Endothelial cell of hepatic sinusoid (primary cell): ENCODE data around the gene TRANK1.
"Not testable (repeated sequence)": the region's sequence is repeated elsewhere in the genome, so short reads cannot be mapped to it uniquely, and the experiment has no call there.

Source experiments
- in situ Hi-C: cut with HindIII; loops from 2 replicates; pipeline ENCODE4 v1.10.0; 2017; ENCODE audit warnings: low sequenced_read_pairs

The TRANK1 gene

DNA sequence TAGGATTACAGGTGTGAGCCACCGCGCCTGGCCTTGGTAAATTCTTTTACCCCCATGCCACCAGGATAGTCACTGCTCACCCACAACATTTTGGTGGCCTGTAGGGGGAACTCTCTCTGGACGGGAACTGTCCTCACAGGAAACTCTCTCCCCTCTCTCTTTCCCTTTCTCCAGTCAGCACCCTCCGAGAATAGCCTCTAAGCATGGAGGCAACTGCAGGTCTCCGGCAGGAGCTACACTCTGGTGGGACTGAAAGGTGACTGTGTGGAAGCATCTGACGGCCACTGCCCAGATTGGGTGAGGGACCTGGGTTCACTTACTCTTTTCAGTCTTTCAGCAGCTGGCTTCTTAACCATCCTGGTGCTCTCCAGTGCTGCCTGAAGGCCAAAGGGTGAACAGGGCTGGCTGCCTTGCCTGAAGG is 21.3 kb downstream of the TRANK1 start:
- in situ Hi-C loops: no loop called here

- in situ Hi-C loops: no loop called here
These were observed 23.8 kb downstream of the TRANK1 start for GRCh38 chr3:36920884-36921567.

GRCh38 chr3:36919439-36920160 is 25.3 kb downstream of the TRANK1 start:
- in situ Hi-C loops: no loop called here

DNA sequence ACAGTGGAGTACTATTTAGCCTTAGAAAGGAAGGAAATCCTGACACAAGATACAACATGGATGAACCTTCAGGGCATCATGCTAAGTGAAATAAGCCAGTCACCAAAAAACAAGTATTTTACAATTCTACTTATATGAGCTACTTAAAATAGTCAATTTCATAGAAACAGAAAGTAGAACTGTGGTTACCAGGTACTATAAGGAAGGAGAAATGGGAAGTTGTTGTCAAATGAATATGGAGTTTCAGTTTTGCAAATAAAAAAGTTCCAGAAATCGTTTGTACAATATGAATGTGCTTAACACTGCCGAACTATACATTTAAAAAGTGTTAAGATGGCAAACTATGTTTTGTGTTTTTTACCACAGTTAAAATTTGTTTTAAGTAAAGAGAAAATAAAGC is 26.8 kb downstream of the TRANK1 start:
- in situ Hi-C loops: no loop called here

GRCh38 chr3:36911990-36912804 is 32.7 kb downstream of the TRANK1 start:
- in situ Hi-C loops: no loop called here

DNA sequence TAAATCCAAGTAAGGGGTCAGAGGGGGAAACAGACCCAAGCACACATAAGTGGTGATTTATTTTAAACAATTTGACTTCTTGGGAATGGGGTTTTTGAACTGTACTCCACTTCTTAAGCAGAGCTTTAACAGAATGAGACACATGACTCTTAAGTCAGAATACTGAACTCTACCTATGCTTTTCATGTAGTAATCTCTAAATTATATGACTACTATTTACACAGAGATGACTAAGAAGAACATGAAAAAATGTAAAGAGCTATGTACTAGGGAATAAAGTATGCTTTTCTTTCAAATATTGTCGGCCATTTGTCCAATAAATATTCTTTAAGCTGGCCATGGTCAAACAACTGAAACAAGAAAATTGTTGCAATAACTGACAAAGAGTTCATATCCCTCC is 35.2 kb downstream of the TRANK1 start:
- in situ Hi-C loops: loop anchor here (5.0 kb wide), 1 partner anchor 58 kb away; no protein-coding TSS in a partner anchor

DNA sequence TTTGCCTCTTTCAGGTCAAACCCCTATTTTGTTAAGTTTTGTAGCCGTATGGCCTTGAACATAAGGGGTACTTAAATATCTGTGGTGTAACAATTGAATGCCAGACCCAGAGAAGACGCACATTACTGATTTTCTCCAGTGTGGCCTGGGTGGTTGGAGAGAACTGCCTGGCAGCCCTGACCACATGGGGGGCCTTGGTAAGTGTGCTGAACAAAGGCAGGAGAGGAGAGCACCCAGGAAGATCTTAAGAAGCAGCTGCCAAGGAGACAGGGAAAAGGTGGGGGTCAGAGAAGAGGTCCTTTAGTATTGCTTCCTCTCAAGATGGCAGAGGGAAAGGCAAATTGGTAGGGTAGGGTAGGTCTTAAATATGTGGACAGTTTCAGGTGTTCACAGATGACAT is 35.7 kb downstream of the TRANK1 start:
- in situ Hi-C loops: loop anchor here (5.0 kb wide), 1 partner anchor 58 kb away; no protein-coding TSS in a partner anchor

DNA sequence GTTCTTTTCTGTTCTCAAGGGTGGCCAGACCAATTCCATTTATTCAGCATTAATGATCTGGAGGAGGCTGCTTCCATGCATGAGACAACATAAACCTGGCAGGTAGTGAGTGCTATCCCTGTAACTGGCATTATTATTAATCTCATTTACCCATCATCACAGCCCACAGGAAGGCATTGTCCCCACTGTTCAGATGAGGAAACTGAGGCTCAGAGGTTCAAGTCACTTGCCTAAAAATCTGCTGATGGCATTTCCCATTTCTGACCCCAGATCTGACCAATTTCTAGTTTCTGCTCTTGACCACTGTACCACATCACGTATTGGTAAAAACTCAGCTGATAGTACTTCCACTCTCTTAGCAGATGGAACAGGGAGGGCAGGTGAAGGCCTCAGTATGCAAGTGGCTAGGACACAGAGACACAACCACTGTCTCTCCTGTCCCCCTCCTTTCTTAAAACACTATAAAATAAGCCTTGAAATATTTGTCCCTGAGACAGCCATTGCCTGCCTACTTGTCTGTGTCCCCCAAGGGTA is 36.1 kb downstream of the TRANK1 start:
- in situ Hi-C loops: loop anchor here (5.0 kb wide), 1 partner anchor 59 kb away; no protein-coding TSS in a partner anchor

DNA sequence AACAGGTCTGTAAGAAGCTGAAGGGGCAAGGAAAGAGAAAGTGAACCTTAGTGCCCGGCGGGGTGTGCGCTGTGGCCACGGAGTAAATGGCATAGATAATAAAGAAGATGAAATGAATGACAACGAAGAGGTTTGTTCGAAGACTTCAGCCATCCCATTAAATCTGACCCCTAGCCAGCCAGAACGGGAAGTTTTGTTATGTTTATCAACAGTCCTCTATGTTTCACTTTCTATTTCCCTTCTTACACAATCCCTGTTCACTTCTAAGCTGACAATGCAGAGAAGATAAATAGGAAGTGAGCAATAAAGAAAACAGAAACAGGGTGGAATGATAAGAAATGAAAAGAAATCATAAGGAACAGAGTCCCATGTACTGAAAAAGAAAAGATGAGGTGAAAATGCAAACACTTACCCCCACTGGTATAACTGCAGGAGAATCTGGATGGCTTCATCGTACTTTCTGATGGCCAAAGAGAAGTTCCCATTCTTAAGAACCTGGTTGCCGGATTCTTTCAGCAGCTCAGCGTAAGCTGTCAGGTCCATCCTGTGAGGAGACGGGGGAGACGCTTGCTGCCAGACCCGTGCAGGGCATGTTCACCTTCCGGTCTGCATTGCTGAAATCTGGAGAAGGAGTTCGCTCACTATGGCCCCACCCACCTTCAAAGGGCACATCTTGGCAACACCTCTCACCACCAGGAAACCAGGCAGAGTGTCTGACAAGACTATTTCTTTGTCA is 36.8 kb downstream of the TRANK1 start:
- in situ Hi-C loops: loop anchor here (5.0 kb wide), 1 partner anchor 59 kb away; no protein-coding TSS in a partner anchor

- in situ Hi-C loops: loop anchor here (5.0 kb wide), 1 partner anchor 61 kb away; no protein-coding TSS in a partner anchor
These were observed 38.2 kb downstream of the TRANK1 start for GRCh38 chr3:36906504-36907149.

GRCh38 chr3:36905545-36905944 is 39.3 kb downstream of the TRANK1 start:
- in situ Hi-C loops: loop anchor here (5.0 kb wide), 1 partner anchor 62 kb away; no protein-coding TSS in a partner anchor

DNA sequence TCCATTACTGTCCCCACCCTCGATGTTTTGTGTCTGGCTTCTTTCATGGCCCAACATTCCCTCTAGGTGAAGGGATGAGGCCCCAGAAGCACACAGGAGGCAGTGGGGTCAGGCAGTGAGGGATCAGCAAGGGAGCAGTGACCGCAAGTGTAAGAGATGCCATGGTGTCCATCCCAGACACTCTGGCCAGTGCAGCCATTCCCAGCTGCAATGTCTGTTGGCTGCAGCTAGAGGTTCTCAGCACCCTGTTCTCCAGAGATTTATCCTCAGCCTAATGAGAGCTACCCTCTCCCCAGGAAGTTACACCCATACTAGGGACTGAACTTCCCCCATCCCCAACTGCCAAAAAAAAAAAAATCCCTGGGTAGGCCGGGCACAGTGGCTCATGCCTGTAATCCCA is 40.2 kb downstream of the TRANK1 start:
- in situ Hi-C loops: loop anchor here (5.0 kb wide), 1 partner anchor 63 kb away; no protein-coding TSS in a partner anchor

DNA sequence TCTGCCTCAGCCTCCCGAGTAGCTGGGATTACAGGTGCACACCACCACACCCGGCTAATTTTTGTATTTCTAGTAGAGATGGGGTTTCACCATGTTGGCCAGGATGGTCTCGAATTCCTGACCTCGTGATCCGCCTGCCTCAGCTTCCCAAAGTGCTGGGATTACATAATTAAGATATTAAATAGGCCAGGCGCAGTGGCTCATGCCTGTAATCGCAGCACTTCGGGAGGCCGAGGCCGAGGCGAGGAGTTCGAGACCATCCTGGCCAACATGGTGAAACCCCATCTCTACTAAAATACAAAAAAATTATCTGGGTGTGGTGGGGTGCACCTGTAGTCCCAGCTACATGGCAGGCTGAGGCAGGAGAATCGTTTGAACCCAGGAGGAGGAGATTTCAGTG is 40.8 kb downstream of the TRANK1 start:
- in situ Hi-C loops: not testable (repeated sequence)

DNA sequence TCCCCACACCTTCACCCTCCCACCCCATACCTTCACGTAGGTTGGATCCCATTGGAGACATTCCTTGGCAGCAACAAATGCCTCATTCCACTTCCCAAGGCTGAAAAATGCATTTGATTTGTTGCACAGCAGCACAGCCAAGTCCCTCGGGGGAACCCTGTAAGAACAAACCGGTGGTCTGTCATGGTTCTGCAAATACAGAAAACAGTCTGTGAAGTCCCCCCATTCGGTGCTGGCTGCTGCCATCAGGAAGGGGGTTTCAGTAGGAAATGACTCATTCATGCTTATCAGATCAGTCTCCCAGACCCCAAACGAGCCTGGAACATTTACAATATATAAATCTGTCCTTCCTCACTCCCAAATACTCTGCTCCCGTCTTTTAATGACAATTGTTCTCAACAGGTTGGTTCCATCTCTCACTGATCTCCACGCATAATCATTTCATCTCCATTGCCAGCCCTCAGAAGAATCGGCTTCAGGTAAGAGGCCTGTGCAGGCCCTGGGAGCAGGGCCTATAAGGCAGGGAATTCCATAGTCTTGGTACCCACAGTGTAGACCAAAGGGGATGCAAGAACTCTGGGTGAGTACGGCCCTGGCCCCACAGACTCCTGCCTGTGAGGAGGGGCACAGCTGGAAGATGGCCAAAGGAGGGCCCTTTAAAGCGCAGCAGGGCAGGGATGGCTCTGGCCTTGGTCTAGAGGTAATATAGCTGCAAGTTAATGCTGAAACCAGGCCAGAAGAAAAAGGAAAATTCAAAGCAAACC is 41.6 kb downstream of the TRANK1 start:
- in situ Hi-C loops: no loop called here

DNA sequence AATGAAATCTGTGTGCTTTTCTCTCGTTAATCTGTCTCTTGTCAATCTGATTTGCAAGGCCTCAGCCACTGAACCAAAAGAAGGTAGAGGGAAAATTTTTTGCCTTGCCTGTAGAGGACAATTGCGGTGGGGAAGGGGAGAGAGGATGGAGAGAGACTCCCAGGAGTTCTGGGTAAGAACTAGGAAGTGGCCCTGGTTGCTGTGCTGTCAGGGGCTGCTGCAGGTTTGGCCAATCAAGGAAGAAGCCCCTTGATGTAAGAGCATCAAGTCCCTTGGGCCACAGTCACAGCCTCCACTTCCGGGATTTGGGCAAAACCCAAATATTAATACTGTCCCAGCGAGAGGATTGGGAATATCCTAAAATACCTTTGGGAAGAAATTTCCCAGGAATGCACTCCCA is 43.3 kb downstream of the TRANK1 start:
- in situ Hi-C loops: no loop called here

DNA sequence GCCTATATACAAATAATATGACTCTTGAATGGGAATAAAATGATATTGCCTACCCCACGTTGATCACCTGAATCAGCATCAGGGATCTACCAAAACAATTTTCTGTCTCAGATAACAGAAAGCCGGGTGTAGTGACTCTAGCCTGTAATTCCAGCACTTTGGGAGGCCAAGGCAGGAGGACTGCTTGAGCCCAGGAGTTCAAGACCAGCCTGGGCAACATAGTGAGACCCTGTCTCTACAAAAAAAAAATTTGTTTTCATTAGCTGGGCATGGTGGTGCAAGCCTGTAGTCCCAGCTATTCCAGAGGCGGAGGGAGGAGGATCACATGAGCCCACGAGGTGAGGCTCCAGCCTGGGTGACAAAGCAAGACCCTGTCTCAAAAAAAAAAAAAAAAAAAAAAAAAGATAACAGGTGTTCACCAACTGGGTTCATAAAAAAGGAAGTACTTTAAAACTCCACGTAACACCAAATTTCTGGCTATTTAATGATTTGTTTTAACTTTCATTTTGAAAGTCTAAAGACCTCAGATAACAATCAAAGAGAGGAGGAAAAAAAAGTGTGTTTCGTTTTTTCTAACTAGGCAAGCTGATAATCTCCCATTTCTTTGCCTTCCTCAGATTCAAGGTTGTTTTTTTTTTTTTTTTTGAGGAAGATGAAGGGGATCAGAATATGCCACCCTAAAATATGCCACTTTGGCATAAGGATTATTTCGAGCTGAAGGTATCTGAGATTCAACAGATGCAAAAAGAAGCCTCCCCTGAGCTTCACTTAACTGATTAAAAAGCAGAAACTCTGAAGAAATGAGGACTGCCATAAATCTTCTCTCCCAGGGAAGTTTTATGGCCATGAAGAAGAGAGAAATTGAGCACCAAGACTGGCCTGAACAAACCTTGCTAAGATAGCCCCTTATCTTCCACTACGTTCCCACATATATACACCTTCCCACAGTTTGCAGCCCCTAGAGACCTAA is 44.1 kb downstream of the TRANK1 start:
- in situ Hi-C loops: no loop called here

- in situ Hi-C loops: no loop called here
These were observed 49.1 kb downstream of the TRANK1 start for GRCh38 chr3:36895496-36896409.
